Inflammatory macrophage (primary cell): ENCODE results near the gene CAMTA1.

ENCODE experiments used
- DNase-seq, 2 donors: peaks; one replicate each; pipeline ENCODE4 v3.0.0-alpha.2; 2020 to 2022

Gene CAMTA1

DNA sequence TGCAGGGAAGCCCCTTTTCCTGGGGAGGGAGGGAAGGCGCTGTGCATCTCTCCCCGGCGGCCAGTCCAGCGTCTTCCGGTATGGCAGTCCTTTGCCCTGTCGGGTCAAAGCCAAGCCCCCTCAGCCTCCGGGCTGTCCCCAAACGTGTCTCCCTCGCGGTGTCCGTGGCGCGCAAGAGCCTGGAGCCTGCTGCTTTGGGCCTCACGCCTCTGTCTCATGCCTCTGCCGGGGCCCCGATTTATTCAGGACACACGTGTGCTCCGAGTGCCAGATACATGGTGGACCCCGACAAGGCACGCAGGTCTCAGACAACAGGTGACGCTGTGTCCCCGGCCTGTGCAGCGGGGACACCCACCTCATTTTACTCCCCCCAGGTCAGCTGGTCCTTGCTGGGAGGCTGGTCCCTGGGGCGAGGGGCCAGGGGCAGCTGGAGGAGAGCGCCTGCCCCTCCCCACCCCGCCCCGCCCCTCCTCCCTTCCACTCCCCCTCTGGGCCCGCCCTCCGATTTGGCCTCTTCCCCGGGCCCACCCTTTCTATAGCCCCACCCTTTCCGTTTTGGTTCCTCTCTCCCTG is 176.7 kb downstream of the CAMTA1 start:
- DNase-seq = no peak

DNA sequence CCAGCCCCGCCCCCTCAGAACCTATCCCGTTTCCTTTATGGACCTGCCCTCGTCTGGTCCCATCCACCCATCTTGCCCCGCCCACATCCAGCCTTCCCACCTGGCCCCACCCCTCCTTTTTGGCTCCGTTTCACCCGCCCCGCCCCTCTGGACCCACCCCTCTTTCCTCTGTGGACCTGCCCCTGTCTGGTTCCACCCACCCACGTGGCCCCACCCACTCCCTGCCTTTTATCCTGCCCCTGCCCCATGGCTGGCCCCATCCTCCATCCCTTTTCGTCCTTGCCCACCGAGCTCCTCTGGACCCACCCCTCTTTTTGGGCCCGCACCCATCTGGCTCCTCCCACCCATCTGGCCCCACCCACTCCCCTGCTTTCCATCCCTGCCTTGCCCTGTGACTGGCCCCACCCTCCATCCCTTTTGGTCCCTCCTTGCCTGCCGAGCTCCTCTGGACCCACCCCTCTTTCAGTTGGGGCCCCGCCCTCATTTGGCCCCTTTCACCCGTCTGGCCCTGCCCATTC is 177.3 kb downstream of the CAMTA1 start:
- peak in 1 of 2 donors; percentile 9 for DNase-seq

DNA sequence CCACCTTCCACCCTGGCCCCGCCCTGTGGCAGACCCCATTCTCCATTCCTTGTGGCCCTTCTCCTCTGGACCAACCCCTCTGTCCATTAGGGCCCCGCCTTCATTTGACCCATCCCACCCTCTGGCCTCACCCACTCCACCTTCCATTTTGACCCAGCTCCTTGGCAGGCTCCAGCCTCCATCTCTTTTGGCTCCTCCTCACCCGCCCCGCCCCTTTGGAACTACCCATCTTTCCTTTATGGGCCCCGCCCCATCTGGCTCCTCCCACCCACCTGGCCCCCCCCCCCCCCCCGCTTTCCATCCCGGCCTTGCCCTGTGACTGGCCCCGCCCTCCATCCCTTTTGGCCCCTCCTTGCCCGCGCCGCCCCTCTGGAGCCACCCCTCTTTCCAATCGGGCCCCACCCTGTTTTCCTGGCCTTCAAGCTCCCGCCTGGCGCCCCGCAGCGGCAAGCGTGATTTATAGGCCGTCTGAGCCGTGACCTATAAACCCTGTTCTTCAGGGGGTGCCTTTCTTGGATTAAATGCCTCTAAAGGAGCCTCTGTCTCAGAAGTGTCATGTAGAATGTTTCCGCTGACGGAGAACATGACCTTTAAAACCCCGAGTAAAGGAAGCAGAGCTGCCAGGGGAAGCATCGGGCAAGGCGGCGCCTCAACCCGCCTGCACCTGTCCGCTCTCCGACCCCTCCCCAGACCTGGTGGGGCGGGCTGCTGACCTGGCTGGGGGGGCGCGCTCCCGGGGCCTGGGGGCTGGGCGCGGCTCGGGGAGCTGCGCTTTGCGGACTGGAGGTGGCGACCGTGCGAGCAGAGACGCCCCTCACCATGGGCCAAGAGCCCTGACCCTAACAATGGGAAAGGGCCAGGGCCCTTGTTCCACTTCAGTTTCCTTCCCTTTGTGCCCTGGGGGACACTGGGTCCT is 178.0 kb downstream of the CAMTA1 start:
- peak in 1 of 2 donors; percentile 17 for DNase-seq

DNA sequence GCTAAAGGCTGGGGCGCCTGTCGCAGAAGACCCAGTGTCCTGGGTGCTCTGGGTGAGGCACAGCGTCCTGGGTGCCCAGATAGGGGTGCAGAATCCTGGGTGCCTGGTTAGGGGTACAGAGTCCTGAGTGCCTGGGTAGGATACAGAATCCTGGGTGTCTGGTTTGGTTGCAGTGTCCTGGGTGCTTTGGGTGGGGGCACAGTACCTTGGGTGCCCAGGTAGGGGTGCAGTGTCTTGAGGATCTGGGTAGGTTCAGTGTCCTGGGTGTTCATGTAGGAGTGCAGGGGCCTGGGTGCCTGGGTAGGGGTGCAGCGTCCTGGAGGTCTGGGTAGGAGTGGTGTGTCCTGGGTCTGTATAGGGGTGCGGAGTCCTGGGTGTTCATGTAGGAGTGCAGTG is 178.7 kb downstream of the CAMTA1 start:
- DNase-seq = no peak

DNA sequence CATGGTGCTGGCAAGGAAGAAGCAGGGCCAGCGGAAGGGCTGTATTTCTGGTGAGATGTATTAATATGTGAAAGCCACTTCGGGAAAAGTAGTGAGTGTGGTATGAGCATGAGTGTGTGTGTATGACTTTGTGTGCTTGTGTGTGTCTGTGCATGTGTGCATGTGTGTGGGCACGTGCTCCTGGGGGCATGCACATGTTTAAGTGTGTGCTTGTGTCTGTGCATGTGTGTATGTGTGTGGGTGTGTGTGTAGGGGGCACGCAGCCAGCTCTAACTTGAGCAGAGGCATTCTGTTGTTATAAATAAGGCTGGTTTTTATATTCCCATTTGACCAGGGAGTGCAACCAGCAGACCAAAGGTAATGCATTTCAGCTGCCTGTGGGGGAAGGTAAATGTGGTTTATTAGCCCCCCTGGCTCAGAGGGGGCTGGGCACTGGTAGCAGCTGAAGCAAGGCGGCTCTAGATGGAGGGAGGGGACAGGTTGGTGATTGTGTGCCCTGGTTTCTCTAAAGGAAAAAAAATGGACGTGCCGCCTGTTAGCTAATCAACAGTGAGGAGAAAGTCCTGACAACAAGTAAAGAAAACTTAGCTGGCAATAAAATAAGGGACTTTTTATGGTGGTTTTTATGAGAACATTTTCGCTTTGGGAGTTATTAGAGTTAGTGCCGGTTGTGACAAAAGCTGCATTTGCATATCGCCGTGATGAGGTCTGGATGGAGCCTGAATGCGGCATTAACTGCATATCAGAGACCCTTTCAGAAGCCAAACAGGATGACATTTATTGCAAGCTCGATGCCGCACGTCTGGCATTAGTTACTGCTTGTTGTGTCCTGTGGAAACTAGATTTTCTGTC is 180.1 kb downstream of the CAMTA1 start:
- no peak for DNase-seq

DNA sequence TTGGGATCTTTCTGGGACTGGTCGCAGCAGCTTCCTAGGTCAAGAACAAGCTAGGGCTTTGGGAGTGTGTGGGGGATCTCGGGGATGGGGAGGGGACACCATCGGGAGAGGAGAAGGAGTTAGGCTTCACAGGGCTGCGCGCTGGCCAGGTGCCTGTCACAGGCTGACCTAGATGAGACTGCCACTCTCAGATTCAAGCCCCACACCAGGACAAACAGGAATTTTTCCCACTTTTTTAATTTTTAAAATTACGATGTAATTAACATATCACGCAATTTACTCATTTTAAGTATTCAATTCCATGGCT is 180.6 kb downstream of the CAMTA1 start:
- DNase-seq = no peak

DNA sequence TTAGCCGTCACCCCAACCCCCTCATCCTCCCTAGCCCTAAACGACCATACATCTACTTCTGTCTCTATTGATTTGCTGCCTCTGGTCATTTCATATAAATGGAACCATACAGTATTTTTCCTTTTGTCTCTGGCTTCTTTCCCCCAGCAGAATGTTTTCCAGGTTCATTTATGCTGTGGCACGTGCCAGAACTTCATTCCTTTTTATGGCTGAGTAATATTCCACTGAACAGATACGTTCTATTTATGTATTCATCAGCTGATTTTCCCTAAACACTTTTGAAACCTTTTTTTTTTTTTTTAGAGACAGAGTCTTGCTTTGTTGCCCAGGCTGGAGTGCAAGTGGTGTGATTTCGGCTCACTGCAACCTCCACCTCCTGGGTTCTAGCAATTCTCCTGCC is 181.1 kb downstream of the CAMTA1 start:
- DNase-seq = no peak

DNA sequence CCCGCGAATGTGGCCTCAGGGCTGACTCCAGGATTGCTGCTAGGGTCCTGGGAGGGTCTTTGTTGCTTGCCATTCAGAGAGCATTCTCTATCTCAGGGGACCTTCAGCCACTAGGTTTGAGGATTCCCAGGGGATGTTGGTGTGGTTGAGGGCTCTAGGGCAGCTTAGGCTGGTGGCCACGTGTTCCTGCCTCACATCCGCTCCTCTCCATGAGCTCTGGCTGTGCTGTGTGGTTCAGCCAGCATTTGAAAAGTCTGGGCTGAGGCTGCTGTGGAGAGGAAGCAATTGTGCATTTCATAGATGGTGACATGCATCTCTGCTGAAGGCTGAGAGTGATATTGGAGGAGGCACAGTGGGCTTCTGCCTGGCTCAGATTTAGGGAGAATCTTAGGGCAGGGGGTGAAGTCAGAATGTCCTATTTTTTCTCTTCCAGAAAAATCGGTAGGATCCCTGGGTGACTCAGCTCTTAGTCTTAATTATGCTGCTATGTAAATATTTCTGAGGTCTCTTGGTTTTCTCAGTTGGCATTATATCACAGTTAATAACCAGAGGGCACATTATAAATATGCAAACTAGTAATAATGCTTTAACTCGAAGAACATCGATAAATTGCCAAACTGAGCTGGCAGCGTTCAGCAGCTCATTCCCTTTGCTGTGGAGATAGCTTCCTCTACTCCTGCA is 182.3 kb downstream of the CAMTA1 start:
- DNase-seq = no peak

DNA sequence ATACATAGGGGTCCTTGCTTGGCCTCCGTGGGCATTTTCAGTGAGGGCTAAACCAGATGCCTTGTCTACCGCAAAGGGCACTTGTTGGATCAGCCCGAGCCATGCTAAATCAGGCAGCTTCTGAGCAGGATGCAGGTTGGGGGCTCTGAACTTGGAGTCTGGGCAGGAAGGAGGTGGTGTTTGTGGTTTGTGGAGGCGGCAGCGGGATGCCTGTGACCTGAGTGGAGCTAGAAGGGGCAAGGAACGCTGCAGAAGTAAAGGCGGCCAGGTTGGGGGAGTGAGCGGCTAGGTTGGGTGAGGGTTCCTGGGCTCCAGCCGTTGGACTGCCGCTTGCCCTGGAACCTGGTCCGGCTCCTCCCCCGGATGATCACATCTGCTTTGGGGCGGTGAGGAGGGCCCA is 183.9 kb downstream of the CAMTA1 start:
- no peak for DNase-seq

DNA sequence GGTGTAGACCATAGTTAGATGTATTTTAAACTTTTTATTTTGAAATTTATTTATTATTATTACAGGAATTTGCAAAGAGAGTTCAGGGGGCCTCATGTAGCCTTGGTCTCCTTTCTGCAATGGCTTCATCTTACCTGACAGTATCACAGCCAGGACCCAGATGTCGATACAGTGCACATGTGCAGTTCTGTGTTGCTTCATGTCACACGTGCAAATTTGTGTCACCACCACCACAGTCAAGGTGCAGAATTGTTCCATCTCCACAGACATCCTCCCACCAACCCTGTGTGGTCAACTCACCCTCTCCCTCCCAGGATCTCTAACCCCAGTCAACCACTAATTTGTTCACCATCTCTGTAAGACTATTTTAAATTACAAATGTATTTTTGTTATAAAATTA is 184.5 kb downstream of the CAMTA1 start:
- DNase-seq = no peak

DNA sequence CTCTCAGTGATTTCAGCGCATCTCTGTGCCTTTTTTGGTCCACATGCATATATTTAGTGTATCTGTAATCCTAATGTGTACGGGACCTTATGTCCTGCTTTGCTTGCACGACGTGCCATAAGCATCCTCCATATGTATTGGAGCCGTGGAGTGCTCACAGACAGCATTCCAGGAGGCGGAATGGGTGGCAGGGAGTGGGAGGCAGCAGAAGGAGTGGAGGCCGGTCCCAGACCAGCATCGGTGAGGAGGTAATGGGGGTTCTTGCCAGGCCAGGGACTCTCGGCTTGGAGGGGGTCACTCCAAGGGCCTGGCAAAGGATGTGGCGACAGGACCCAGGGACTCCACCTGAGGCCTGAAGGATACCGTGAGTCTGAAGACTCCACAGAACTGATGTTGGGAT is 185.0 kb downstream of the CAMTA1 start:
- no peak for DNase-seq

DNA sequence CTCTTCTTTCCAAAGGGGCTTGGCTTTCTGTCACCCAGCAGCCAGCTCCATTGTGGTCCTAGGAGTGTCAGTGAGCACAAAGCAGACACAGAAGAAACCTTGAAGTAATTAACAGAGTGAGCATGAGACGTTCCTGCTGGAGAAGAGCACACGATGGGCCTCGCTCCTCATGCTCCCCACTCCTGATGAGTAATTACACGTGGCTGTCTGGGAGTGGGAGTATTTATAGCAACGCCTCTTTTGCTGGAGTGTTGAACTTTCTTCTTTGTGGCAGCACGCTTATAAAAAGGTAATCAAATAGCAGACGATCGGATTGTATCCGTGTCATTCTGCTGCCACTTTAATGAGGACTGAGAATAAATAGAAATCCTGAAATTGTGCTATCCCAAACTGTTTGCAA is 185.8 kb downstream of the CAMTA1 start:
- DNase-seq = no peak

DNA sequence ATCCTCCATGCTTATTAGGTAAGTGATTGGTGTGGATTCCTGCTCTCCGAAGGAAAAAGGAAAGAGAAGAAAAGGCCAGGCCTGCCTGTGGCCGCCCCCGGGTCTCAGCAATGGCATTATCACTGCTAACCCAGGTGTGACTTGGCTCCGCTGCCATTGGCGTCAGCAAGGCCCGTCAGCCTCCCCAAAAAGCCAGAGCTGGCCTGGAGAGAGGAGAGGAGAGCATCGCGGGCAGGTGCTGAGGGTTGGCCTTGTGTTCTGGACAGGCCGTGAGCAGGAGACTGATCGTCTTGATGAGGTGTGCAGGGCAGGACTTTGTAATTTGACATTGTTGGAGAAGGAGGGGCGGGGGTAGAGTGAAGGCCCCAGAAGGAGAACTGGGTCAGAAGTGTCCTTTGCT is 186.4 kb downstream of the CAMTA1 start:
- DNase-seq = no peak

DNA sequence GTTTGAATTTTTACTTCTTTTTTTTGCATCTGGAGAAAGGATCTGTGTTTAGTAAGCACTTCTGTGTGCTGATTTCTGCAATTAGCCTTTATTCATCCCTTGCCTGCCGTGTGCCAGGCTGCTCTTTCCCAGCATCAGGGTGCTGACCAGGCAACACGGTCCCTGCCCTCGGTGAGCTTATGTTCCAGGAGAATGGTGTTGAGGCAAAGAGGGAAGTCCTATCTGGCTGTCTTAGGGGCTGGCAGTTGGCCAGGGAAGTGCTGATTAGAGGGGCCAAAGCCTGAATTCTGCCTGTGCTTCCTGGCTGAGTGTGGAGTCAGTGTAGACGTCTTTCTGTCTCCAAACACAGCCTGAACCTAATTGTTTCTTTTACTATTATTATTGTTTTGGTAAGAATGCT is 187.1 kb downstream of the CAMTA1 start:
- DNase-seq = no peak

DNA sequence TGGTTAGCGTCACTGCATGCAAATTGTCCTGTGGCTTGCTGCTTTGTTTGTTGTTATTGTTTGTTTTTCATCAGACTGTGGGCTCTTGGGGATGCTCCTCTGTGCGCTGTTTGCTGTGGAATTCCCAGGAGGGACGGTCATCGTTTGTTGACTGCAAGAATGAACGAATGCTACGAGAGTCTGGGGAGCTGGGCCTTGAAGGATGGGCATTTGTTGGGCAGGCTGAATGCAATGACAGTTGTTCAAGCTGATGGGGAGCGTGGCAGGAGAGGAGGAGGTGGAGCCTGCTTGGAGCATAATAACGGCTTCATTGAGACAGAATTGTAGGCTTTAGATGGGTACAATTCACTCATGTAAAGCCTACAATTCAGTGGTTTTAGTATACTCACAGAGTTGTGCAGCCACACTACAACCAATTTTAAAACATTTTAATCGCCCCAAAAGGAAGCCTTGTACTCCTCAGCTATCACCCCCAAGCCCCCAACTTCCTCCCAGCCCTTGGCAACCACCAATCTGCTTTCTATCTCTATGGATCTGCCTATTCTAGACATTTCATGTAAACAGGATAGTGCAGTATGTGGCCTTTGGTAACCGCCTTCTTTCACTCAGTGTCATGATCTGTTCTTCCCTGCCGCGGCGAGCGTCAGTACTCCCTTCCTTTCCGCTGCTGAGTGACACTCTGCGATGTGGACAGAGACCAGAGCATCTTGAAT is 190.2 kb downstream of the CAMTA1 start:
- DNase-seq = no peak

DNA sequence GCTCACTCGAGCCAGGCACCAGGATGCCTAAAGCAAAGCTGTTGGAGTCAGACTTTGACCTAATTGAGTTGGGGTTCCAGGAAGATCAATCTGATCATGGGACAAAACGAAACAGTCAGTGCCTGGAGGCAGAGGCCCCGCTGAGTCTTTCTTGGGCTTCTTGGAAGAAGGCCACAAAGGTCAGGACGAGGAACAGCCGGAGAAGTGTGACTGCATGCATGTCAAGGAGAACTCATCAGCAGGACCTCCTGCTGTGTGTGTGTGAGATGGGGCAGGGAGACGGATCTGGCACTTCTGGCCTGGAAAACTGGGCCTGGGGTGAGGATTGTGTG is 190.8 kb downstream of the CAMTA1 start:
- no peak for DNase-seq

DNA sequence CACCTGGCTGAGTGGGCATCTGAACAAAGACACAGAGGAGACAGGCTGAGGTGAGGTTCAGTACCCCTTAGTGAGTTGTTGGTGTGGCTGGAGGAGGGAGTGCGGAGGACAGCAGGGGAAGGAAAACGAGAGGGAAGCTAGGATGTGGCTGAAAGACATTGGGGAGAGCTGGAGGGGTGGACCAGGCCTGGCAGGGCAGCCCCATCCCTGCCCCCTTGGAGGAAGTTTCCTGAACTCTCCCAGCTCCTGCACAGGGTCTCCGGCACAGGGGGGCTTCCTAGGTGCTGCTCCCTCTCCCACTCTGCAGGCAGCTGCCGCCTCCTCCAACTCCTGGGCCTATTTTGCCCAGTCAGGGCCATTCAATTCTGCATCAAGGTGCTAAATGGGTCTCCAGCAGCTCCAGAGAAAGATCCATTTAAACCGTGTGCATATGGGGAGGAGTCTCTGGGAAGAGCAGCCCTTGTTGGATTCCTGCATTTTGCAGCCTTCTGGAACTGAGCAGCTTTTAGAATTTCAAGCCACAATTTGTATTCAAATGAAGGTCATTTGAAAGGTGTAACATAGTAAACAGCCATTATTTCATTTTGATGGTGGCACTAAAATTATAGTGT is 193.9 kb downstream of the CAMTA1 start:
- DNase-seq = no peak

DNA sequence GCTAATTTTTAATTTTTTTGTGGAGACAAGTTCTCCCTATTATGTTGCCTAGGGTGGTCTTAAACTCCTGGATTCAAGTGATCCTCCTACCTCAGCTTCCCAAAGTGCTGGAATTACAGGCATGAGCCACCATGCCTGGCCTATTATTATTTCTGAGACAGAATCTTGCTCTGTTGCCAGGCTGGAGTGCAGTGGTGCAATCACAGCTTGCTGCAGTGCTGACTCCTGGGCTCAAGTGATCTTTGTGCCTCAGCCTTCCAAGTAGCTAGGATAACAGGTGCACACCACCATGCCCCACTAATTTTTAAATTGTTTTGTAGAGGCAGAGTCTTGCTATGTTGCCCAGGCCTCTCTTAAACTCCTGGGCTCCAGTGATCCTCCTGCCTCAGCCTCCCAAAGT is 196.3 kb downstream of the CAMTA1 start:
- no peak for DNase-seq

DNA sequence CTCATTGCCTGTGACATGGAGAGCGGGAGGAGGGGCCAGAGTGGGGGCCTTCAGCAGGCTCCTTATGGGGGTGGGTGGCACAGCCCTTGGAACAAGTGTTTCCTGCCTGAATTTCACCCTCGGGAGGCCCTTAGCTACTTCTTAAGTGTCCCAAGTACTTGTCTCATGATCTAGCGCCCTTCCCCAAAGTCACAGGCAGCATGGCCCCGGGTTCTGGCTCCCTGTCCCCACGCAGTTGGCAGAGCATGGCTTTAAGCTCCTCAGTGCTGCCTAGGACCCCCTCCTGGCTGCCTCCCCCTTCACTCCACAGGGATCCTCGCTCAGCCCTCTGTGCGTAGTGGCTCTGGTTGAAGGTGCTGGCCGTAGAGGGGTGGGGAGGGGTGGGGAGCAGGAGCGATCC is 197.2 kb downstream of the CAMTA1 start:
- DNase-seq = no peak

DNA sequence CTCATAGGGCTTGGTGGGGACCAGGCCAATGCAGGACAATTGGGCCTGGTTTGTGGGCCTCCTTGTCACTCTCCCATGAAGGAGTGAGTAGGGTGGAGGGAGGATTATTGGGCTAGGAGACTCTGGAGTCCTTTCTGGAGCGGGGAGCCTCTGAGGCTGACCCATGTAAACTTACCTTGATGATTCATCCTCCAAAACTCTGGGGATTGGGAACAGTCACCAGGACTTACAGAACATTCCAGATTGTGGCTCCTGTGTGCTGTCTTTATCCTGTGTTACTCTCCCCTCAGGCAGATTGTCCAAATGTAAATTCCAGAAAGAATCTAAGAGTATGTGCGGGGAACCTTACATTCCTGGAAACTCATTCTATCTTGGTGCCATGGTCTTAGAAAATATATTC is 197.6 kb downstream of the CAMTA1 start:
- no peak for DNase-seq

DNA sequence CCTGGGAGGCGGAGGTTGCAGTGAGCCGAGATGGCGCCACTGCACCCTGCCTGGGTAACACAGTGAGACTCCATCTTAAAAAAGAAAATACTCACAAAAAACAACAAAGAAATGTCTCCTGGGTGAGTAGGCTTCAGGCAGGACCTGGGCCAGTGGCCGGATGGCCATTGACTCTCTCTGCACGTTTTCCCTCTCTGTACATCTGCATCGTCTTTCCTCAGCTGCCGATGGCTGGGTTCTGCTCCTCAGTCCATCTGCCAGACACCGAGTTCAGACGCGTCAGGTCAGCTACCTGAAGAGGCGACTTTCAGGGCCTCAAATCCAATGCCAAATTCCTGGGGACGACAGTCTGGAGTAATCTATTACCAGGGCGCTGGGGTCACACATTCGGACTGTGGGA is 199.3 kb downstream of the CAMTA1 start:
- no peak for DNase-seq

DNA sequence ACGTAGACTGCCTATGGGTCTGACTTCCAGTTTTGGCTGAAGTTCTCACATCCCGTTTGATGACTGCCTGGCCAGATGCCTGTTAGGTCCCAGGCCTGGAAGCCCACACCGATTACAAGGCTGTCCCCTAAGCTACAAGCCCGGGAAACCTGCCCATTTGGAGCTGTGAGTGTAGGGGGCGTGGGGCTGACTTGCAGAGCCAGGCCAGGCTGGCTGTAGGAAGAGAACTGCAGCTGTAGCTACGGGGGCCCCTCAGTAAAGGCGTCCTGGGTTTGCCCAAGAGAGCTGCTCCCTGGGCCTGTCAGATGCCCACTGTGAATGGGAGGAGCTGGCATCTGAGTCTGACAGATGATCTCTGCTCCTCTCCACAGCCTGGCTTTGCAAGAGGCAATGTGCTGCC is 199.7 kb downstream of the CAMTA1 start:
- no peak for DNase-seq
